GM12874 (cell line): Measurements from ENCODE around the gene LRRC2.

Experiments
- TF ChIP-seq, protein P1 (sequence below): IDR thresholded peaks from 2 replicates; pipeline ENCODE4 v1.5.1; 2011; ENCODE audit warnings: low read depth, mild to moderate bottlenecking, control low read depth, low read length, moderate library complexity; ENCODE audit not compliant: insufficient read depth

Gene LRRC2, protein sequence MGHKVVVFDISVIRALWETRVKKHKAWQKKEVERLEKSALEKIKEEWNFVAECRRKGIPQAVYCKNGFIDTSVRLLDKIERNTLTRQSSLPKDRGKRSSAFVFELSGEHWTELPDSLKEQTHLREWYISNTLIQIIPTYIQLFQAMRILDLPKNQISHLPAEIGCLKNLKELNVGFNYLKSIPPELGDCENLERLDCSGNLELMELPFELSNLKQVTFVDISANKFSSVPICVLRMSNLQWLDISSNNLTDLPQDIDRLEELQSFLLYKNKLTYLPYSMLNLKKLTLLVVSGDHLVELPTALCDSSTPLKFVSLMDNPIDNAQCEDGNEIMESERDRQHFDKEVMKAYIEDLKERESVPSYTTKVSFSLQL

DNA sequence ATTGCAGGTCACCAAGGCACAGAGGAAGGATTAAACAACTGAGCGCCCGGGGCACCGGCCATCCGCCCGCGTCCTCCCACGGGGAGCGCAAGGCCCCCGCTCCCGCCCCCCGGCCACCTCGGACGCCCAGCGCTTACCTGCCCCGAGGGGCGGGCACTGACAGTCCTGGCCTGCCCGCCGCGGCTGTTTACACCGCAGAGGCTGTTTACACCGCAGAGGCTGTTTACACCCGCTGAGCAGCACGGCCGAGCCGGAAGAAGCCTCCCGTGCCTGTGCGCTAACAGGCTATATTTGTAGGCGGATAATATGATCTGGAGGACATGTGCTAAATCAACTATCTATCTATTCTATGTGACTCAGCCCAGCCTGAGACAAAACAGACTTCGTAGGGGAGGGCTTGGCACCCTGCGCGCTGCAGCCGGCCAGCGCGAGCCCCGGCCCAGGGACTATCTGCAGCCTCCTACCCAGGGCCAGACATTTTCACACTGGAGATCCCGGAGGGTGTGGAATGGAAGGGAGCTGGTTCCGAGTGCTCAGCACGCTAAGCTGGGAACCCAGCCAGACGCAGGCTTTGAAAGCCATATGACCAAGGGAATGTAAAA, at the start of gene LRRC2:
Gene LRRC2, minus strand, starts transcription at position 263 of the 602 bp plus-strand sequence. CDS start 14,711 bp downstream, outside the sequence.
- TF ChIP-seq, protein P1, sequence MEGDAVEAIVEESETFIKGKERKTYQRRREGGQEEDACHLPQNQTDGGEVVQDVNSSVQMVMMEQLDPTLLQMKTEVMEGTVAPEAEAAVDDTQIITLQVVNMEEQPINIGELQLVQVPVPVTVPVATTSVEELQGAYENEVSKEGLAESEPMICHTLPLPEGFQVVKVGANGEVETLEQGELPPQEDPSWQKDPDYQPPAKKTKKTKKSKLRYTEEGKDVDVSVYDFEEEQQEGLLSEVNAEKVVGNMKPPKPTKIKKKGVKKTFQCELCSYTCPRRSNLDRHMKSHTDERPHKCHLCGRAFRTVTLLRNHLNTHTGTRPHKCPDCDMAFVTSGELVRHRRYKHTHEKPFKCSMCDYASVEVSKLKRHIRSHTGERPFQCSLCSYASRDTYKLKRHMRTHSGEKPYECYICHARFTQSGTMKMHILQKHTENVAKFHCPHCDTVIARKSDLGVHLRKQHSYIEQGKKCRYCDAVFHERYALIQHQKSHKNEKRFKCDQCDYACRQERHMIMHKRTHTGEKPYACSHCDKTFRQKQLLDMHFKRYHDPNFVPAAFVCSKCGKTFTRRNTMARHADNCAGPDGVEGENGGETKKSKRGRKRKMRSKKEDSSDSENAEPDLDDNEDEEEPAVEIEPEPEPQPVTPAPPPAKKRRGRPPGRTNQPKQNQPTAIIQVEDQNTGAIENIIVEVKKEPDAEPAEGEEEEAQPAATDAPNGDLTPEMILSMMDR, result no peak

DNA sequence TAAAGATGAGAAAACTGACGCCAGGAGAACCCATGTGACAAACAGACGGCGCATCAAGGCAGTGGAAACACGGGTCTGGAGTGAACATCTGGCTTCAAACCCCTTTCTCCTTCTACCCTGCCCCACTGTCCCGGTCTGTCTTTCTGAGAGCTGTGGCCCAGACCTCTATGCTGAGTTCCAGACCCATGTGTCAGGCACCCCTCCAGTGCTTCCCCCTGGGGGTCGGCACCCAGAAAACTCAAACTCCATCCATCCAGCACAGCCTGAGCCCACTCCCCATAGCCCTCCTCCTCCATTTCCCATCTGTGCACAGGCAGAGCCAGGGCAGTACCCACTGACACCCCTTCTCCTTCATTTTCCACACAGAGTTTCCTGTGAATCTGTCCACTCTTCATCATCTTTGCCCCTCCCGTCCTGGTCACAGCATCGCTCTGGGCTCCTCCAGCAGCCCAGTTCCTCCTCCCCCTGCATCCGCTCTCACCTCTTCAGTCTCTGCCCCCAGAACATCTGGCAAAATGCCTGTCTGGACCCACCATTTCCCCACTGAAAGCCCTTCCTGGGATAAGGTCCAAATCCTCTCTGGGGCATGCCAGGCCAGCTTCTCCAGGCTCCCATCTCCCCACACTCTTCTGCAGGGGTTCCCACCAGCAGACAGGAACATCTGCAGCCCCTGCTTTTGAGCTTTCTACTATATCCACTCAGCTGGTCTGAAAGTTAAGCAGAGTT, 49.1 kb upstream of the LRRC2 start:
- TF ChIP-seq, protein P1, result no peak

DNA sequence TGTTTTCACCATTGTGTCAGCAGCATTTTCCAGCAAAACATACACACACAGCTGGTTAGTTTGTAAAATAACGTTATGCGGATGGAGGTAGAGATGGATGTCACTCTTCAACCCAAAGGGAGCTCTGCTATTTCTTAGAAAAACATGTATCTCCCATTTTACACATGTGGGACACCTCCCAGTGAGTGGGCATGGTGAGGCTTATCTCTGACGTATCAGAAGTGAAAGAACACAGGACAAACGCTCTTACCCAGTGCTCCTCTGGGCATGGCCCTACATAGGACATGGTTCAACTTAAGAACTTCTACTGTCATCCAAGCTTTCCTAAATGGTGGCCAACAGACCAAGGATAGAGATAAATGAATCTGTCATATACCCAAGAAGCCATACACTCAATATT, 48.3 kb upstream of the LRRC2 start:
- TF ChIP-seq, protein P1, result no peak

DNA sequence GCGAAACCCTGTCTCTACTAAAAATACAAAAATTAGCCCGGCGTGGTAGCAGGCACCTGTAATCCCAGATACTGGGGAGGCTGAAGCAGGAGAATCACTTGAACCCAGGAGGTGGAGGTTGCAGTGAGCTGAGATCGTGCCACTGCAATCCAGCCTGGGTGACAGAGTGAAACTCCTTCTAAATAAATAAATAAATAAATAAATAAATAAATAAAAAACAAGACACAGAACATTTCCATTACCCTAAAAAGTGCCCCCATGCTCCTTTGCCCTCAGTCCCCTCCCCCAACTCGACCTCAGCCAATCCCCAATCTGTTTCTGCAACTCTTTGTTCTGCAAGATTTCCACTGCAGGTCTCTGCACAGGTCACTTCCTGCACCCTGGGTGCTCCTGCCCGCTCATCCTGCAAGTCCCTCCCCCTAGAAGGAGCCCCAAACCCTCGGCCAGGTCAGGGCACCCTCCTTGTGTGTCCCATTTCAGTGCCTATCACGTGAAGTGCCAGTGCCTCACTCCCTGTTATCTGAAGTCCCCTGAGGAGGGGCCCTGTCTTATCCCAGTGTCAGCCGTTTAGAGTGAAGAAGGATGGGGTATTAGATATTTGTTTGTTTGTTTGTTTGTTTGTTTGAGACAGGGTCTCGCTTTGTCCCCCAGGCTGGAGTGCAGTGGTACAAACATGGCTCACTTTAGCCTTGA, 47.4 kb upstream of the LRRC2 start:
- TF ChIP-seq, protein P1, result no peak

DNA sequence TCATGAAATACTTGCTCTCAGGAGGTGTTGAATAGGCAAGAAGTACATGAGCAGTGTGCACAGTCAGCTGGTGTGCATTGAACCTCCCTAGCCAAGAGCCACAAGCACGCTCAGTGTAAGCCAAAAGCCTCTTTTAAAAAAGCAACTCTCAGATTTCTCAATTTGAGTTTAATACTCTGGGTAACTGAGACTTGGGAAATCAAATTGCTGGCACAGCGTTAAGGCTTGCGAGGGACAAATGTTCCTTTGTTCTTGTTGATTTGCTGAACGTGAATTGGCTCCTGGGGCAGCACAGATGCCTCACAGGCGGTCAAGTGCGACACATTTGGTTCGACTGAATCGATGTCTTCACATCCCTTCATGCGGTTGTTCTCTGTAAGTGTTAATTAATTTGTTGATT, 46.2 kb upstream of the LRRC2 start, which contains the start of gene FAM240A:
Gene FAM240A, plus strand, starts transcription at position 202 of the 400 bp plus-strand sequence. Its CDS starts 159 bp downstream, at position 361.
- TF ChIP-seq, protein P1, result no peak

DNA sequence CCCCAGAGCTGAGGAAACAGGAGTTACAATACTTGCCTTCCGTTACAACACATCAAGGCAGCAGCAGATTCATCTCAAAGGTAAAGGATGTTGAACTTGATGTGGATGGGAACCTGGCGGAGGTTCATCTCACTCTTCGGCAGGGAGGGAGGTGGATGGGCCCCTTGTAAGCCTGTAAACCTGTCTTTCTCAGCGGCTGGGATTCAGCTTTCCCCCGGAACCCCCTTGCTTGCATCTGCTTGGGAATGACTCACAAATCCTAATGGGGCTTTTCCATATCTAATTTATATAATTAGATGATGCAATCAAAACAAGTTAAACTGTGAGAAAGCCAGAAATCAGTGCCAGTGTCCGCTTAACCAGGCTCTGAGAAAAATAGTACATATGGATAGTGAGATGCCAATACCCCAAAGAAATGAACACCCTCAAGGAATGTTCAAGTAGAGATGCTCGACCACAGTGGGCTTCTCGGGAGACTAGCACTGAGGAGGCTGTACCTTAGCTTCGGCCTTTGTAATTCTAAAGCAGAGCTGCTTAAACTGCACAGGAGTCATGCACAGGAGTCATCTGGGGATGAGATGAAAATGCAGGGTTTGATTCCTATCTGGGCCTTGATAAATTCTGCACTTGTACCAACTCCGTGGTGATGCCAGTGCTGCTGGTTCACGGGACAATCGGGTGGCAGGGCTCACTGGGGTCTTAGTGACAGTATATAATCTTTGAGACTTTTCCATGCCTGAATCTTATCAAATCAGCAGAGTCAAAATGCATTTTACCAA, 44.0 kb upstream of the LRRC2 start:
- TF ChIP-seq, protein P1, result no peak
